ENCODE results near the gene RTN4IP1.

RTN4IP1 gene

GRCh38 chr6:106558364-106558763 lies 70.9 kb downstream of the RTN4IP1 start:
- H3K36me3 ChIP-seq (ENCODE audit: control insufficient read depth, insufficient read depth, low read length): peaks cover 20% of the 10 kb centered on the region
- H3K27me3 ChIP-seq (replicated peaks; ENCODE audit: control insufficient read depth, insufficient read depth, low read length): no peaks in the 10 kb centered on the region
- no peak for TF ChIP-seq CTCF (IDR thresholded peaks at IDR 0.05; ENCODE audit: insufficient read depth, low read length, poor library complexity, severe bottlenecking)
- DNase-seq (ENCODE audit: extremely low read depth, insufficient read length): no peak
- no peak overlapping the region for H3K4me3 ChIP-seq (replicated peaks; ENCODE audit: low read depth, low read length)

GRCh38 chr6:106557837-106558236 lies 71.5 kb downstream of the RTN4IP1 start:
- Histone ChIP-seq H3K27me3 (replicated peaks; ENCODE audit: control insufficient read depth, insufficient read depth, low read length) (no peaks in the 10 kb centered on the region), H3K4me3 (replicated peaks; ENCODE audit: low read depth, low read length) (no peak overlapping the region), H3K36me3 (ENCODE audit: control insufficient read depth, insufficient read depth, low read length) (peaks cover 18% of the 10 kb centered on the region)
- TF ChIP-seq CTCF (IDR thresholded peaks at IDR 0.05; ENCODE audit: insufficient read depth, low read length, poor library complexity, severe bottlenecking): no peak
- DNase-seq (ENCODE audit: extremely low read depth, insufficient read length): no peak

GRCh38 chr6:106556368-106556960 lies 72.8 kb downstream of the RTN4IP1 start:
- H3K36me3 ChIP-seq (ENCODE audit: control insufficient read depth, insufficient read depth, low read length): peaks cover 16% of the 10 kb centered on the region
- TF ChIP-seq CTCF (IDR thresholded peaks at IDR 0.05; ENCODE audit: insufficient read depth, low read length, poor library complexity, severe bottlenecking): peak; percentile 17
- DNase-seq (ENCODE audit: extremely low read depth, insufficient read length): no peak
- no peak overlapping the region for H3K4me3 ChIP-seq (replicated peaks; ENCODE audit: low read depth, low read length)
- no peaks in the 10 kb centered on the region for H3K27me3 ChIP-seq (replicated peaks; ENCODE audit: control insufficient read depth, insufficient read depth, low read length)

- TF ChIP-seq CTCF (IDR thresholded peaks at IDR 0.05; ENCODE audit: insufficient read depth, low read length, poor library complexity, severe bottlenecking): no peak
- no peak for DNase-seq (ENCODE audit: extremely low read depth, insufficient read length)
Measured at GRCh38 chr6:106555767-106556166, 73.5 kb downstream of the RTN4IP1 start.

GRCh38 chr6:106553440-106553839 lies 75.9 kb downstream of the RTN4IP1 start:
- Histone ChIP-seq H3K4me3 (replicated peaks; ENCODE audit: low read depth, low read length) (no peak overlapping the region), H3K27me3 (replicated peaks; ENCODE audit: control insufficient read depth, insufficient read depth, low read length) (no peaks in the 10 kb centered on the region), H3K36me3 (ENCODE audit: control insufficient read depth, insufficient read depth, low read length) (peaks cover 17% of the 10 kb centered on the region)
- no peak for TF ChIP-seq CTCF (IDR thresholded peaks at IDR 0.05; ENCODE audit: insufficient read depth, low read length, poor library complexity, severe bottlenecking)
- DNase-seq (ENCODE audit: extremely low read depth, insufficient read length): no peak

More at GRCh38 chr6:106555767-106556166, 73.5 kb downstream of the RTN4IP1 start:
- H3K27me3 ChIP-seq (replicated peaks; ENCODE audit: control insufficient read depth, insufficient read depth, low read length): no peaks in the 10 kb centered on the region
- H3K36me3 ChIP-seq (ENCODE audit: control insufficient read depth, insufficient read depth, low read length): peaks cover 15% of the 10 kb centered on the region
- H3K4me3 ChIP-seq (replicated peaks; ENCODE audit: low read depth, low read length): no peak overlapping the region

GRCh38 chr6:106551155-106551554 lies 78.1 kb downstream of the RTN4IP1 start:
- H3K27me3 ChIP-seq (replicated peaks; ENCODE audit: control insufficient read depth, insufficient read depth, low read length): no peaks in the 10 kb centered on the region
- no peak for DNase-seq (ENCODE audit: extremely low read depth, insufficient read length)
- peaks cover 24% of the 10 kb centered on the region for H3K36me3 ChIP-seq (ENCODE audit: control insufficient read depth, insufficient read depth, low read length)
- H3K4me3 ChIP-seq (replicated peaks; ENCODE audit: low read depth, low read length): no peak overlapping the region
- no peak for TF ChIP-seq CTCF (IDR thresholded peaks at IDR 0.05; ENCODE audit: insufficient read depth, low read length, poor library complexity, severe bottlenecking)

All from GM06990 (cell line).